A673 (cell line): Measurements from ENCODE around the gene LRRC2. TPM values are rescaled to one million over a fixed set of nuclear protein-coding genes. Genes with fewer than 3 reads are reported as not detected.

Experiments used
- BruUV-seq: library from RNA; stranded (reverse); fragments of 400-500 nt; replicated peaks from 2 replicates; lab custom pipeline; 2021; lab: Mats Ljungman, UMichigan
- CTCF ChIA-PET: fragments of 300-600 bp; sonication (Branson Sonifier 250); formaldehyde crosslinking; loops from one replicate; lab custom pipeline; 2022; ENCODE audit warnings: antibody characterized with exemption; lab: Charles Lee
- POLR2A ChIA-PET: fragments of 300-600 bp; sonication (Branson Sonifier 250); formaldehyde crosslinking; loops from one replicate; lab custom pipeline; 2022; ENCODE audit warnings: antibody characterized with exemption; ENCODE audit not compliant: low non-redundant PET; lab: Charles Lee
- DNase-seq: peaks from one replicate; pipeline ENCODE4 v3.0.0-alpha.2; 2015; ENCODE audit warnings: low spot score
- H3K27ac ChIP-seq: fragments of 200-600 bp; sonication (generic); 2 replicates; pipeline ENCODE4 v1.5.1; 2016; ENCODE audit warnings: mixed run types, low read depth, mild to moderate bottlenecking, mixed read lengths, antibody characterized with exemption, low read length; ENCODE audit not compliant: poor library complexity, severe bottlenecking
- H3K27me3 ChIP-seq: fragments of 200-600 bp; sonication (generic); replicated peaks from 2 replicates; pipeline ENCODE4 v1.6.1; 2017; ENCODE audit warnings: mixed run types, low read depth, mild to moderate bottlenecking, mixed read lengths, antibody characterized with exemption, low read length; ENCODE audit not compliant: insufficient read depth, poor library complexity
- H3K36me3 ChIP-seq: fragments of 200-600 bp; sonication (generic); 2 replicates; pipeline ENCODE4 v1.6.1; 2016; ENCODE audit warnings: mixed run types, mild to moderate bottlenecking, mixed read lengths, antibody characterized with exemption, low read length; ENCODE audit not compliant: insufficient read depth, poor library complexity, severe bottlenecking
- H3K4me1 ChIP-seq: fragments of 200-600 bp; sonication (generic); 2 replicates; pipeline ENCODE4 v1.6.1; 2017; ENCODE audit warnings: mixed run types, mild to moderate bottlenecking, mixed read lengths, antibody characterized with exemption, low read length; ENCODE audit not compliant: insufficient read depth, poor library complexity, severe bottlenecking
- H3K4me3 ChIP-seq: fragments of 200-600 bp; sonication (generic); 2 replicates; pipeline ENCODE4 v1.5.1; 2016; ENCODE audit warnings: low read depth, mixed run types, mild to moderate bottlenecking, mixed read lengths, low read length; ENCODE audit not compliant: poor library complexity, severe bottlenecking
- H3K9me3 ChIP-seq: fragments of 200-600 bp; sonication (generic); 2 replicates; pipeline ENCODE4 v1.6.1; 2016; ENCODE audit warnings: mixed run types, low read depth, mild to moderate bottlenecking, mixed read lengths, antibody characterized with exemption, low read length; ENCODE audit not compliant: poor library complexity, severe bottlenecking
- EZH2 ChIP-seq: fragments of 200-600 bp; sonication (generic); IDR thresholded peaks from 2 replicates; pipeline ENCODE4 v1.6.1; 2017; ENCODE audit warnings: borderline replicate concordance, low read depth, mild to moderate bottlenecking, mixed read lengths, antibody characterized with exemption, low read length; ENCODE audit not compliant: poor library complexity, severe bottlenecking
- intact Hi-C: fragments of 100-400 bp; cut with micrococcal nuclease; formaldehyde crosslinking; loops from one replicate; pipeline ENCODE4 v1.10.0; 2022; ENCODE audit not compliant: unreplicated experiment
- total RNA-seq: library from RNA; stranded (reverse); gene quantifications from 2 replicates; pipeline ENCODE4 v1.2.3, GENCODE V29; 2021
- TF ChIP-seq, protein P1 (sequence below): fragments of 300-800, 200-600 bp; sonication (generic); conservative IDR thresholded peaks from 2 replicates; pipeline ENCODE4 v1.5.1; 2017; ENCODE audit warnings: low read depth, mild to moderate bottlenecking, antibody characterized with exemption, low read length, moderate library complexity, mixed read lengths

The LRRC2 gene
- total RNA-seq, 1 experiment from 2014 or later: 0.28 TPM

DNA sequence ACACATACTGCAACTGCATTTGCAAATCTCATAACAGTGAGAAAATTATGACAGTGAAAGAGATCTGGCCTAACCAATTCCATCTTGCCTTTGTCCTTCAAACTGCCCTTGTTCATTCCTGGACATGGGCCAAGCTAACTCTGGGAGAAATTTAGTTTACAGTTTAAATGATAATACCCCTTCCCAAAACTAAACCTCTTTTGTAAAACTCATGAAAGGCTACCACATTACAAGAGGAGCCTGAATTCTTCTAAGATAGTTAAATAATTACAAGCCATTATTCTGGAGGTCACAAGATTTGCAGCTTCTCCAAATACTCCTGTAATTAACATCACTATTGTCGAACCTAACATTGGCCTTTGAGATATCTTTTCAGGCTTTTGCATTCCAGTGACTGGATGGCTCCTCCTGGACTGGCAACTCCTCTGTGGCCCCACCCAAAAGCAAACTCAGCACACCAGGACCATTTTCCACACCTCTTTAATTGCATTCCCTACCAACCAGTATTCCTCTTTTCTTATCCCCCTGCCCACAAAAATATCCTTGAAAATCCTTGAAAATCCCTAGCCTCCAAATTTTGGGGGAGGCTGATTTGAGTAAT, 37.4 kb upstream of the LRRC2 start:
- TF ChIP-seq EZH2: no peak
- TF ChIP-seq, protein P1, sequence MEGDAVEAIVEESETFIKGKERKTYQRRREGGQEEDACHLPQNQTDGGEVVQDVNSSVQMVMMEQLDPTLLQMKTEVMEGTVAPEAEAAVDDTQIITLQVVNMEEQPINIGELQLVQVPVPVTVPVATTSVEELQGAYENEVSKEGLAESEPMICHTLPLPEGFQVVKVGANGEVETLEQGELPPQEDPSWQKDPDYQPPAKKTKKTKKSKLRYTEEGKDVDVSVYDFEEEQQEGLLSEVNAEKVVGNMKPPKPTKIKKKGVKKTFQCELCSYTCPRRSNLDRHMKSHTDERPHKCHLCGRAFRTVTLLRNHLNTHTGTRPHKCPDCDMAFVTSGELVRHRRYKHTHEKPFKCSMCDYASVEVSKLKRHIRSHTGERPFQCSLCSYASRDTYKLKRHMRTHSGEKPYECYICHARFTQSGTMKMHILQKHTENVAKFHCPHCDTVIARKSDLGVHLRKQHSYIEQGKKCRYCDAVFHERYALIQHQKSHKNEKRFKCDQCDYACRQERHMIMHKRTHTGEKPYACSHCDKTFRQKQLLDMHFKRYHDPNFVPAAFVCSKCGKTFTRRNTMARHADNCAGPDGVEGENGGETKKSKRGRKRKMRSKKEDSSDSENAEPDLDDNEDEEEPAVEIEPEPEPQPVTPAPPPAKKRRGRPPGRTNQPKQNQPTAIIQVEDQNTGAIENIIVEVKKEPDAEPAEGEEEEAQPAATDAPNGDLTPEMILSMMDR: no peak
- H3K36me3 ChIP-seq: no peaks in the 10 kb centered on the region
- H3K27ac ChIP-seq: no peak overlapping the region
- no peak for DNase-seq
- no peaks in the 10 kb centered on the region for H3K9me3 ChIP-seq
- intact Hi-C loops: no loop called here
- no TSS peak for BruUV-seq
- ChIA-PET CTCF (no interaction called here), POLR2A (no interaction called here)
- no peaks in the 10 kb centered on the region for H3K27me3 ChIP-seq
- no peaks in the 10 kb centered on the region for H3K4me1 ChIP-seq
- H3K4me3 ChIP-seq: no peak overlapping the region

DNA sequence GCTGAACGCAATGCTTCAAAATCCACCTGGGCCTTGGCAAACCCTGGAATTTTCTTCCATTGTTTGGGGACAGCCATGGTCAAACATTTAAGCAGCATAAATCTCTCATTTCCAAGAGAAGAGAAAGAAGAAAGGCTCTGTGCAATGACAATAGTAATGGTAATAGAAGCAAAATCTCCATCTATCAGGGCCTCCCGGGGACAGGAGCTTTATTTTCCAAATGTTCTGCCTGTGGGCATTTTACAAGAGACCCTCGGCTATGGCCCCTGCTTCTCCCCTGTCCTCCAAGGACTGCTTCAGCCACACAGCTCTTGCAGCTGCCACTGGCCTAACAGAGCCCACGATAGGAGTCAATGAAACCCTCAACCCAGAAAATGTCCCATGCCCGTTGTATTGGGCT, 33.5 kb upstream of the LRRC2 start:
- Histone ChIP-seq H3K4me1 (no peaks in the 10 kb centered on the region), H3K36me3 (no peaks in the 10 kb centered on the region), H3K4me3 (no peak overlapping the region), H3K27me3 (no peaks in the 10 kb centered on the region), H3K27ac (no peak overlapping the region), H3K9me3 (no peaks in the 10 kb centered on the region)
- no peak for DNase-seq
- CTCF ChIA-PET: no interaction called here
- POLR2A ChIA-PET: no interaction called here
- intact Hi-C loops: no loop called here
- no peak for TF ChIP-seq EZH2
- TF ChIP-seq, protein P1: no peak
- BruUV-seq: no TSS peak

DNA sequence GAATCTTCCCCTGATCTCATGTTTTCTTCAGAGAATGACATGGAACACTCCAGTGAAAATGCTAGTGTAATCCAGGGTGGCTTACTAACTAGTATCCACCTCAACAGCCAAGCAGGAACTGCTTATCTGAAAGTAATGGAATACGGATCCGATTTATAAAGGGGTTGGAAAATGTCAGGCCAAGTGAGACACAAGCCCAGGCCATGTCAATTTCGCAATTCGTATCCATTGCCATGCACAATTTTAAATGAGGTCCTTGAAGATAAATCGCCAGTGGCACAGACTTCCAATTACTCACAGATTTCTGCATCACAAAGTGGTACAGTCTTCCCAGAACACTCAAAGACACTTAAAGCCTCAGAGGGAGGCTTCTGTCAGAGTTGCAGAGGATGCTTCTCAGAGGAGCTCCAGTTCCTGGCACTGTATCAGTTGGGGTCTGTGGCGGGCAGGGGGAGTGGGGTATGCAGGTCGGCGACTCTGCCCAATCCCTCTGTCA, 29.8 kb upstream of the LRRC2 start:
- TF ChIP-seq, protein P1: no peak
- Histone ChIP-seq H3K4me3 (no peak overlapping the region), H3K27ac (no peak overlapping the region), H3K4me1 (no peaks in the 10 kb centered on the region), H3K36me3 (no peaks in the 10 kb centered on the region), H3K9me3 (no peaks in the 10 kb centered on the region), H3K27me3 (no peaks in the 10 kb centered on the region)
- intact Hi-C loops: no loop called here
- POLR2A ChIA-PET: no interaction called here
- CTCF ChIA-PET: no interaction called here
- no peak for DNase-seq
- no TSS peak for BruUV-seq
